ENCODE results near the gene UTF1.
"Not testable (repeated sequence)": the region's sequence is repeated elsewhere in the genome, so short reads cannot be mapped to it uniquely, and the experiment has no call there.

The UTF1 gene

GRCh38 chr10:133219782-133220181 lies 10.2 kb upstream of the UTF1 start:
- peaks cover 0 to 43% of the 10 kb centered on the region in 2 donors for H3K27me3 ChIP-seq
- DNase-seq, result no peak
- intact Hi-C loops (cut with DNase I; ENCODE audit: low total_unique reads), result no loop called here
- no peaks in the 10 kb centered on the region for H3K9me3 ChIP-seq
- no peak for TF ChIP-seq CTCF (IDR thresholded peaks at IDR 0.05)
- H3K27ac ChIP-seq, result no peak overlapping the region
- H3K4me1 ChIP-seq, result no peaks in the 10 kb centered on the region
- no peak overlapping the region for H3K4me3 ChIP-seq
- no peaks in the 10 kb centered on the region for H3K36me3 ChIP-seq

GRCh38 chr10:133221331-133221730 lies 8.7 kb upstream of the UTF1 start:
- Histone ChIP-seq H3K9me3 (no peaks in the 10 kb centered on the region), H3K4me1 (no peaks in the 10 kb centered on the region), H3K4me3 (no peak overlapping the region), H3K36me3 (no peaks in the 10 kb centered on the region), H3K27me3 (peaks cover 0 to 50% of the 10 kb centered on the region in 2 donors), H3K27ac (no peak overlapping the region)
- intact Hi-C loops (cut with DNase I; ENCODE audit: low total_unique reads), result no loop called here
- no peak for DNase-seq
- TF ChIP-seq CTCF (IDR thresholded peaks at IDR 0.05), result no peak

- H3K27me3 ChIP-seq, result peaks cover 0 to 53% of the 10 kb centered on the region in 2 donors
- H3K4me1 ChIP-seq; H3K27ac ChIP-seq; H3K9me3 ChIP-seq; intact Hi-C loops (cut with DNase I; ENCODE audit: low total_unique reads); H3K4me3 ChIP-seq; DNase-seq; H3K36me3 ChIP-seq: not testable (repeated sequence)
Measured at GRCh38 chr10:133221756-133222155, 8.3 kb upstream of the UTF1 start.

GRCh38 chr10:133224076-133224475 lies 5.9 kb upstream of the UTF1 start:
- TF ChIP-seq CTCF (IDR thresholded peaks at IDR 0.05), result no peak
- no peak overlapping the region for H3K27ac ChIP-seq
- H3K4me3 ChIP-seq, result no peak overlapping the region
- DNase-seq, result no peak
- no peaks in the 10 kb centered on the region for H3K36me3 ChIP-seq
- intact Hi-C loops (cut with DNase I; ENCODE audit: low total_unique reads), result no loop called here
- H3K4me1 ChIP-seq, result no peaks in the 10 kb centered on the region
- H3K9me3 ChIP-seq, result no peaks in the 10 kb centered on the region
- peaks cover 0 to 67% of the 10 kb centered on the region in 2 donors for H3K27me3 ChIP-seq

GRCh38 chr10:133224756-133225372 lies 5.2 kb upstream of the UTF1 start:
- Histone ChIP-seq H3K9me3 (no peaks in the 10 kb centered on the region), H3K36me3 (no peaks in the 10 kb centered on the region), H3K4me3 (no peak overlapping the region), H3K4me1 (peaks cover 0 to 5% (median 4%) of the 10 kb centered on the region in 4 donors), H3K27me3 (peaks cover 0 to 67% of the 10 kb centered on the region in 2 donors), H3K27ac (no peak overlapping the region)
- intact Hi-C loops (cut with DNase I; ENCODE audit: low total_unique reads), result no loop called here
- no peak for DNase-seq
- TF ChIP-seq CTCF (IDR thresholded peaks at IDR 0.05), result no peak

GRCh38 chr10:133225707-133226191 lies 4.3 kb upstream of the UTF1 start:
- Histone ChIP-seq H3K27ac (no peak overlapping the region), H3K27me3 (peaks cover 0 to 73% of the 10 kb centered on the region in 2 donors), H3K4me1 (peaks cover 0 to 14% (median 8%) of the 10 kb centered on the region in 4 donors), H3K9me3 (no peaks in the 10 kb centered on the region), H3K36me3 (no peaks in the 10 kb centered on the region), H3K4me3 (no peak overlapping the region)
- intact Hi-C loops (cut with DNase I; ENCODE audit: low total_unique reads), result no loop called here
- TF ChIP-seq CTCF (IDR thresholded peaks at IDR 0.05), result no peak
- no peak for DNase-seq
